Right lobe of liver (tissue), 6 donors: Measurements from ENCODE around the gene ZDHHC7. TPM values are rescaled to one million over a fixed set of nuclear protein-coding genes. Genes with fewer than 3 reads are reported as not detected.

Experiments
- ATAC-seq, 4 donors: fragments of 200-7000 bp; cut with Tn5 transposase; one replicate each; pipeline ENCODE4 v1.9.1; 2020; ENCODE audit warnings: mild to moderate bottlenecking in 4 of 4, moderate library complexity in 4 of 4
- DNase-seq, 3 donors: peaks; one replicate each; pipeline ENCODE4 v3.0.0-alpha.2; 2020
- H3K27ac ChIP-seq, 3 donors: fragments of 200-600 bp; one replicate each; pipeline ENCODE4 v1.8.0; 2022
- H3K27me3 ChIP-seq, 2 donors: fragments of 200-600 bp; one replicate each; pipeline ENCODE4 v1.8.0; 2022
- H3K36me3 ChIP-seq, 4 donors: fragments of 200-600 bp; sonication (generic) in 1 of 4; one replicate each; pipeline versions ENCODE4 v1.5.1 to v1.8.0; 2017 to 2022; ENCODE audit warnings: control low read depth in 1 of 4
- H3K4me1 ChIP-seq, 4 donors: fragments of 200-600 bp; sonication (generic) in 1 of 4; one replicate each; pipeline versions ENCODE4 v1.5.1 to v1.8.0; 2017 to 2022; ENCODE audit warnings: control low read depth in 1 of 4
- H3K4me3 ChIP-seq, 3 donors: fragments of 200-600 bp; one replicate each; pipeline ENCODE4 v1.8.0; 2022
- H3K9me3 ChIP-seq, 4 donors: fragments of 200-600 bp; sonication (generic) in 1 of 4; one replicate each; pipeline versions ENCODE4 v1.5.1 to v1.8.0; 2017 to 2022; ENCODE audit warnings: control low read depth in 1 of 4
- POLR2A ChIP-seq: fragments of 450-650 bp; IDR thresholded peaks from one replicate; pipeline ENCODE4 v1.6.1; 2017; ENCODE audit warnings: antibody characterized with exemption, mild to moderate bottlenecking
- WGBS: methylation state at CpG from one replicate; pipeline ENCODE4 v1.1.6; 2018; ENCODE audit warnings: low coverage, low lambda C conversion rate; ENCODE audit not compliant: insufficient coverage; ENCODE audit errors: missing lambda C conversion rate; 5-methylcytosine and 5-hydroxymethylcytosine counted together
- intact Hi-C, 2 donors: fragments of 100-400 bp; cut with DNase I; formaldehyde crosslinking; loops; one replicate each; pipeline versions ENCODE4 v1.11.2 to v1.14.1; 2022
- total RNA-seq, 6 experiments: library from RNA; depleted of rRNA in 2 of 6; stranded (reverse); fragments of >200 nt in 2 of 6; fragmentation: NEBNext Ultra II Directional in 3 of 6; extraction: Animal tissue kit (Norgen Biotek cat#: 25700) in 3 of 6; gene quantifications; one replicate each; pipeline versions ENCODE4 v1.1.0 to v1.2.4, GENCODE V29; 2016 to 2023
- TF ChIP-seq, protein P1 (sequence below), 4 donors: fragments of 200-600 bp in 3 of 4; fragments of 450-650 bp in 1 of 4; IDR thresholded peaks; one replicate each; pipeline versions ENCODE4 v1.5.1 to v1.8.0; 2016 to 2022; ENCODE audit warnings: antibody characterized with exemption in 4 of 4, mild to moderate bottlenecking in 2 of 4
- donor health status: DM: no; HTN: yes; CAD: no.
- donor health status: DM: no; HTN: no; CAD: no.
- donor health status: DM: no; HTN: no; CAD: no.
- donor health status: DM: no; HTN: yes; CAD: no.
- donor health status: DM: no; HTN: yes; CAD: no.

ZDHHC7 gene
- total RNA-seq, 6 experiments from 2014 or later = 10.7 to 27.5 (median 19.0) TPM

DNA sequence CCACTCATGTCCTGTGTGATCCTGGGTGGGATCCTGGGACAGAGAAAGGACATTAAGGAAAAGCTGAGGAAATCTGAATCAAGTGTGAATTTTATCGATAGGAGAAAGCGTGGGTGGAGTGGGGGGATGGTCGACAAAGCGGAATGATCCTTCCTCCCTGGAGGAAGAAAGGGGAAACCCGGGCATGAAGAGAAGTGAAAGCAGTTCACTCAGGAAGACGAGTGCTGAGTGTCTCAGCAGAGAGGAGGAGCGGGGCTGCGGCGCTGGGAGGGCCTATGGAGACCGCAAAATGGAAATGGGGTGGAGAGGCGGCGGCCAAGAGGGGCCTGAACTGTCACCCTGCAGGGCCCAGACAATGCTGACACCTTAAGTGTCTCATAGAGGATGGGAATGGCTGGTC is 8.7 kb downstream of the ZDHHC7 start:
- TF ChIP-seq, protein P1, sequence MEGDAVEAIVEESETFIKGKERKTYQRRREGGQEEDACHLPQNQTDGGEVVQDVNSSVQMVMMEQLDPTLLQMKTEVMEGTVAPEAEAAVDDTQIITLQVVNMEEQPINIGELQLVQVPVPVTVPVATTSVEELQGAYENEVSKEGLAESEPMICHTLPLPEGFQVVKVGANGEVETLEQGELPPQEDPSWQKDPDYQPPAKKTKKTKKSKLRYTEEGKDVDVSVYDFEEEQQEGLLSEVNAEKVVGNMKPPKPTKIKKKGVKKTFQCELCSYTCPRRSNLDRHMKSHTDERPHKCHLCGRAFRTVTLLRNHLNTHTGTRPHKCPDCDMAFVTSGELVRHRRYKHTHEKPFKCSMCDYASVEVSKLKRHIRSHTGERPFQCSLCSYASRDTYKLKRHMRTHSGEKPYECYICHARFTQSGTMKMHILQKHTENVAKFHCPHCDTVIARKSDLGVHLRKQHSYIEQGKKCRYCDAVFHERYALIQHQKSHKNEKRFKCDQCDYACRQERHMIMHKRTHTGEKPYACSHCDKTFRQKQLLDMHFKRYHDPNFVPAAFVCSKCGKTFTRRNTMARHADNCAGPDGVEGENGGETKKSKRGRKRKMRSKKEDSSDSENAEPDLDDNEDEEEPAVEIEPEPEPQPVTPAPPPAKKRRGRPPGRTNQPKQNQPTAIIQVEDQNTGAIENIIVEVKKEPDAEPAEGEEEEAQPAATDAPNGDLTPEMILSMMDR (IDR thresholded peaks at IDR 0.05) = no peak
- no peak for TF ChIP-seq POLR2A
- ATAC-seq (peak; percentile 7 to 41 (median 22)), DNase-seq (peak in 1 of 3 donors; percentile 49)
- Histone ChIP-seq H3K4me1 (peaks cover 0 to 67% (median 27%) of the 10 kb centered on the region in 4 donors), H3K9me3 (no peaks in the 10 kb centered on the region), H3K36me3 (no peaks in the 10 kb centered on the region), H3K4me3 (no peak overlapping the region), H3K27ac (peak overlapping the region; percentile 71 to 86 (median 83)), H3K27me3 (no peaks in the 10 kb centered on the region)
- 58% methylated on average over 10 of the region's 12 CpGs for WGBS
- intact Hi-C loops = no loop called here

DNA sequence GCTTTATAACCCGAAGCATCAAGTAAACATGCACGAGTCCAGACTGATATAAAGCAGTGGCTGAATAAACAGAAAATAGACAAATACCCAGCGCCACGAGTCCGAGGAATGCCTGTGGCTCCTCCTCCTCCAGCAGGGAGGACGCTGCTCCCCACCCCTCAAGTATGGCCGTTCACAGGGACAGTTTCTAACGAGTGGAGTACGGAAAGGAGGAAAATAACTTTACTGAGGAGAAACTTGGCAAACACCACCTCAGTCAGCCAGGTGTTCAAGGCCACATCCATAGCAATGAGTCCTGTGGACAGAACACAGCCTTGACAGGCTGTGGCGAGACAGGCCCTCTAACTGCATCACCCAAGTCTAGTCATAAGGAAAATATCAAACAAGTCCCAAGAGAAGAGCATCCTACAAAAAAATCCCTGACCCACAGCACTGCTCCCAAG is 9.2 kb downstream of the ZDHHC7 start:
- Histone ChIP-seq H3K4me3 (no peak overlapping the region), H3K27ac (peak overlapping the region; percentile 71 to 86 (median 83)), H3K36me3 (no peaks in the 10 kb centered on the region), H3K27me3 (no peaks in the 10 kb centered on the region), H3K9me3 (no peaks in the 10 kb centered on the region), H3K4me1 (peaks cover 0 to 62% (median 26%) of the 10 kb centered on the region in 4 donors)
- TF ChIP-seq POLR2A = no peak
- TF ChIP-seq, protein P1 (IDR thresholded peaks at IDR 0.05) = no peak
- DNase-seq (peak; percentile 35 to 67 (median 53)), ATAC-seq (peak; percentile 51 to 74 (median 64))
- WGBS = 20% methylated on average over 10 of the region's 10 CpGs
- intact Hi-C loops = no loop called here

DNA sequence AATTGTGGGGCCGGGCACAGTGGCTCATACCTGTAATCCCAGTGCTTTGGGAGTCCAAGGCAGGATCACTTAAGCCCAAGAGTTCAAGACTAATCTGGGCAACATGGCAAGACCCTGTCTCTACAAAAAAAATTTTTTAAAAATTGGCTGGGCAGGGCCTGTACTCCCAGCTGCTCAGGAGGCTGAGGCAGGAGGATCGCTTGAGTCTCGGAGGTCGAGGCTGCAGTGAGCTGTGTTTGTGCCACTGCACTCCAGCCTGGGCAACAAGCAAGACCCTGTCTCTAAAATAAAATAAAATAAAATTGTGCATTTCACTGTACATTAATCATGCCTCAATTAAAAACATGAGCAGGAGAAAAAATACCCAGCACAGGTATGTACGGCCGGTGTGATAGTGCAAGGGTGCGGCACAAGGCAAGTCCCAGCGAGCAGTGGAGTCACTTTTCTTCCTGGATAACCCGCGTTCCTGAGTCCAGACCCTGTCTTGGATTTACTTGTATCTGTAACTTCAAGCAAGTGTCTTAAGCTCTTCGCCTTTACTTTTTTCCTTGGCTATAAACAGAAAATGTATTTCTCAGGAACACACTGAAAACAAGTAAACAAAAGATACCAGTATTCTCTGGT is 11.4 kb downstream of the ZDHHC7 start:
- Histone ChIP-seq H3K4me3 (no peak overlapping the region), H3K4me1 (peaks cover 0 to 52% (median 18%) of the 10 kb centered on the region in 4 donors), H3K9me3 (no peaks in the 10 kb centered on the region), H3K27me3 (no peaks in the 10 kb centered on the region), H3K27ac (peak overlapping the region; percentile 71 to 86 (median 83)), H3K36me3 (peaks cover 0 to under 1% (median 0%) of the 10 kb centered on the region in 4 donors)
- TF ChIP-seq, protein P1 (IDR thresholded peaks at IDR 0.05) = no peak
- TF ChIP-seq POLR2A = no peak
- intact Hi-C loops = no loop called here
- WGBS = 88% methylated on average over 9 of the region's 11 CpGs
- DNase-seq = peak in 1 of 3 donors; percentile 18
- ATAC-seq = no peak

DNA sequence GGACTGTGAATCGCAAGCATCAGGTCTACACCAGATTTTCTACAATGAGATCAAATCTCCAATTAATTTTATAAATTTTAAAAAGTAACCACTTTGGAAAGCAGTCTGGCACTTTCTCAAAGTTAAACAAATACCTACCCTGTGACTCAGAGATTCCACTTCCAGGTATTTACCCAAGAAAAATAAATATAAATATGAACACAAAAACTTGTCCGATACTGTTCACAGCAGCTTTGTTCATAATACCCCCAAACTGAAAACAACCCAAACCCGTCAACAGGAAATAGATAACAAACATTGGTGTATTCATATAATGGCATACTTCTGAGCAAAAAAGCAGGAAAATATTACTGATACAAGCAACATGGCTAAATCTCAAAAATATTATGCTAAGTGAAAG is 12.1 kb downstream of the ZDHHC7 start:
- Histone ChIP-seq H3K27me3 (no peaks in the 10 kb centered on the region), H3K4me3 (no peak overlapping the region), H3K27ac (peak overlapping the region; percentile 71 to 86 (median 83)), H3K9me3 (no peaks in the 10 kb centered on the region), H3K4me1 (peaks cover 0 to 57% (median 21%) of the 10 kb centered on the region in 4 donors), H3K36me3 (peaks cover 0 to 7% (median 0%) of the 10 kb centered on the region in 4 donors)
- intact Hi-C loops = no loop called here
- WGBS = 24% methylated on average over 3 of the region's 3 CpGs
- DNase-seq = no peak
- peak in 3 of 4 donors; percentile 6 to 18 (median 16) for ATAC-seq
- TF ChIP-seq, protein P1 (IDR thresholded peaks at IDR 0.05) = no peak
- no peak for TF ChIP-seq POLR2A
